ENCODE results near the gene HCN2. TPM values are rescaled to one million over a fixed set of nuclear protein-coding genes. Genes with fewer than 3 reads are reported as not detected.

The HCN2 gene
- total and polyA plus RNA-seq, 2 of the 8 experiments (the other 6 are each of a cell fraction or from before 2014, with no cell fraction given) = 1.0 to 4.0 TPM

- TF ChIP-seq TAF7 (optimal IDR thresholded peaks at IDR 0.05; ENCODE audit: borderline replicate concordance, low read depth, low read length) (no peak), SIRT6 (IDR thresholded peaks at IDR 0.05; ENCODE audit: low read length) (no peak)
Measured at GRCh38 chr19:633068-633785, 43.5 kb downstream of the HCN2 start, which contains the start of gene POLRMT (continued).
